GM21717 (cell line): ENCODE results near the gene RCSD1.
"Not testable (repeated sequence)": the region's sequence is repeated elsewhere in the genome, so short reads cannot be mapped to it uniquely, and the experiment has no call there.

ENCODE experiments used
- ATAC-seq: cut with Tn5 transposase; IDR thresholded peaks from one replicate; pipeline ENCODE4 v1.9.1; 2021; ENCODE audit warnings: mild to moderate bottlenecking, moderate library complexity; ENCODE audit not compliant: unreplicated experiment

Gene RCSD1

GRCh38 chr1:167734841-167735240 is 104.8 kb downstream of the RCSD1 start:
- ATAC-seq, result no peak

GRCh38 chr1:167737169-167737568 is 107.1 kb downstream of the RCSD1 start:
- no peak for ATAC-seq

- no peak for ATAC-seq
Measured at GRCh38 chr1:167738158-167738557, 108.1 kb downstream of the RCSD1 start.

- no peak for ATAC-seq
Measured at GRCh38 chr1:167739752-167740151, 109.7 kb downstream of the RCSD1 start.

GRCh38 chr1:167741103-167741502 is 111.1 kb downstream of the RCSD1 start:
- ATAC-seq, result not testable (repeated sequence)

GRCh38 chr1:167742392-167743057 is 112.5 kb downstream of the RCSD1 start:
- ATAC-seq, result not testable (repeated sequence)

- no peak for ATAC-seq
Measured at GRCh38 chr1:167744901-167745300, 114.9 kb downstream of the RCSD1 start.

GRCh38 chr1:167746013-167746672 is 116.1 kb downstream of the RCSD1 start:
- ATAC-seq, result no peak

GRCh38 chr1:167746988-167747655 is 117.1 kb downstream of the RCSD1 start:
- no peak for ATAC-seq

- no peak for ATAC-seq
Measured at GRCh38 chr1:167747988-167748387, 118.0 kb downstream of the RCSD1 start.

GRCh38 chr1:167748906-167749305 is 118.9 kb downstream of the RCSD1 start:
- ATAC-seq, result no peak

- ATAC-seq, result no peak
Measured at GRCh38 chr1:167749741-167750140, 119.7 kb downstream of the RCSD1 start.

GRCh38 chr1:167750641-167751040 is 120.6 kb downstream of the RCSD1 start:
- ATAC-seq, result no peak

GRCh38 chr1:167751676-167752075 is 121.6 kb downstream of the RCSD1 start:
- no peak for ATAC-seq

GRCh38 chr1:167752219-167752985 is 122.4 kb downstream of the RCSD1 start:
- ATAC-seq, result no peak

GRCh38 chr1:167755654-167756053 is 125.6 kb downstream of the RCSD1 start:
- ATAC-seq, result no peak
